ENCODE results near the gene TWIST1. TPM values are rescaled to one million over a fixed set of nuclear protein-coding genes. Genes with fewer than 3 reads are reported as not detected.

Gene TWIST1
- total and polyA plus RNA-seq, 2 experiments from 2014 or later = 0.24 TPM

- Histone ChIP-seq H3K4me3 (no peak overlapping the region), H3K4me1 (ENCODE audit: insufficient read depth) (no peaks in the 10 kb centered on the region), H3K4me2 (no peak overlapping the region), H3K27me3 (ENCODE audit: insufficient read depth) (no peaks in the 10 kb centered on the region), H3F3A (replicated peaks; ENCODE audit: low read depth) (no peaks in the 10 kb centered on the region), H3K79me2 (replicated peaks; ENCODE audit: insufficient read depth) (no peaks in the 10 kb centered on the region), H4K20me1 (replicated peaks; ENCODE audit: insufficient read depth) (no peaks in the 10 kb centered on the region), H2AFZ (peak overlapping the region; percentile 13; the same call in 1 of the 2 replicates), H3K27ac (ENCODE audit: low read depth) (no peak overlapping the region), H3K9me2 (ENCODE audit: insufficient read depth) (no peaks in the 10 kb centered on the region), H3K36me3 (ENCODE audit: insufficient read depth) (no peaks in the 10 kb centered on the region)
- Mint-ChIP-seq H3K27ac (peak overlapping the region; percentile 70; the same call in 1 of the 2 replicates), H3K36me3 (ENCODE audit: low read depth) (no peaks in the 10 kb centered on the region), H3K4me1 (peaks cover 16% of the 10 kb centered on the region), H3K4me3 (no peak overlapping the region), H3K9me3 (no peaks in the 10 kb centered on the region), H3K27me3 (ENCODE audit: insufficient read depth, low read depth, poor library complexity) (peaks cover 3% of the 10 kb centered on the region)
- TF ChIP-seq REST (IDR thresholded peaks at IDR 0.05; ENCODE audit: unreplicated experiment) = no peak
- TF ChIP-seq ETS1 (IDR thresholded peaks at IDR 0.05) = no peak
- no peak for TF ChIP-seq JUNB (IDR thresholded peaks at IDR 0.05; ENCODE audit: unreplicated experiment)
- TF ChIP-seq EZH2 (IDR thresholded peaks at IDR 0.05; ENCODE audit: low read depth, unreplicated experiment) = no peak
- no peak for ATAC-seq
- no peak for DNase-seq (ENCODE audit: low spot score)
Measured at GRCh38 chr7:19079066-19079465, 38.4 kb downstream of the TWIST1 start.

GRCh38 chr7:19069842-19070241, 47.6 kb downstream of the TWIST1 start:
- no peaks in the 10 kb centered on the region for H3F3A ChIP-seq (replicated peaks; ENCODE audit: low read depth)
- no peak overlapping the region for H2AFZ ChIP-seq
- no peak overlapping the region for H3K27ac Mint-ChIP-seq
- TF ChIP-seq REST (IDR thresholded peaks at IDR 0.05; ENCODE audit: unreplicated experiment) = no peak
- TF ChIP-seq CTCF (conservative IDR thresholded peaks at IDR 0.05; ENCODE audit: low read depth in 2 of 2) = peak; percentile 43 to 59
- TF ChIP-seq ZNF114 (CRISPR knock-in tag; IDR thresholded peaks at IDR 0.05) = no peak
- TF ChIP-seq CREB1 (CRISPR knock-in tag; IDR thresholded peaks at IDR 0.05; ENCODE audit: low read depth) = no peak
- TF ChIP-seq EZH2 (IDR thresholded peaks at IDR 0.05; ENCODE audit: low read depth, unreplicated experiment) = no peak
- no peaks in the 10 kb centered on the region for H3K9me3 Mint-ChIP-seq
- H3K4me1 ChIP-seq (ENCODE audit: insufficient read depth) = no peaks in the 10 kb centered on the region
- H3K27me3 ChIP-seq (ENCODE audit: insufficient read depth) = no peaks in the 10 kb centered on the region
- H3K4me3 Mint-ChIP-seq = no peak overlapping the region
- no peak overlapping the region for H3K27ac ChIP-seq (ENCODE audit: low read depth)
- H3K9me2 ChIP-seq (ENCODE audit: insufficient read depth) = no peaks in the 10 kb centered on the region
- ATAC-seq = peak; percentile 90
- H3K4me1 Mint-ChIP-seq = peaks cover 6% of the 10 kb centered on the region; the same call in 2 of the 3 replicates
- peak; percentile 59 for DNase-seq (ENCODE audit: low spot score)
- H3K4me2 ChIP-seq = no peak overlapping the region
- no peaks in the 10 kb centered on the region for H3K27me3 Mint-ChIP-seq (ENCODE audit: insufficient read depth, low read depth, poor library complexity)
- H4K20me1 ChIP-seq (replicated peaks; ENCODE audit: insufficient read depth) = no peaks in the 10 kb centered on the region
- no peak overlapping the region for H3K4me3 ChIP-seq
- no peaks in the 10 kb centered on the region for H3K79me2 ChIP-seq (replicated peaks; ENCODE audit: insufficient read depth)
- no peaks in the 10 kb centered on the region for H3K36me3 ChIP-seq (ENCODE audit: insufficient read depth)
- no peaks in the 10 kb centered on the region for H3K36me3 Mint-ChIP-seq (ENCODE audit: low read depth)

Data from GM23338 (cell line).